CD14-positive monocyte (primary cell): ENCODE data around the gene NTPCR. TPM values are rescaled to one million over a fixed set of nuclear protein-coding genes. Genes with fewer than 3 reads are reported as not detected.

Experiments used
- DNase-seq, 3 donors: peaks; one replicate each; pipeline ENCODE4 v3.0.0-alpha.2; 2011 to 2022
- H2AFZ ChIP-seq: 2 replicates; pipeline ENCODE4 v1.6.0; 2012; ENCODE audit warnings: mild to moderate bottlenecking, low read depth, low read length, inconsistent platforms; ENCODE audit not compliant: insufficient read depth, poor library complexity, severe bottlenecking
- H3K27ac ChIP-seq, 2 donors: 1 replicate in 1 of 2; 2 replicates in 1 of 2; pipeline ENCODE4 v1.5.1; 2012 to 2013; ENCODE audit warnings: low read length in 2 of 2, control low read depth in 1 of 2, inconsistent platforms in 1 of 2, low read depth in 1 of 2, mild to moderate bottlenecking in 1 of 2
- H3K27me3 ChIP-seq, 2 donors: one replicate each; pipeline versions ENCODE4 v1.6.0 to v1.6.1; 2011 to 2013; ENCODE audit warnings: low read length in 2 of 2; ENCODE audit not compliant: control insufficient read depth in 2 of 2, insufficient read depth in 2 of 2
- H3K36me3 ChIP-seq, 2 donors: replicated peaks in 1 of 2; 1 replicate in 1 of 2; 2 replicates in 1 of 2; pipeline versions ENCODE4 v1.5.1 to v1.6.1; 2012 to 2013; ENCODE audit warnings: low read length in 2 of 2, control low read depth in 1 of 2, inconsistent platforms in 1 of 2, mild to moderate bottlenecking in 1 of 2; ENCODE audit not compliant: insufficient read depth in 2 of 2, control insufficient read depth in 1 of 2
- H3K4me1 ChIP-seq, 2 donors: 1 replicate in 1 of 2; 2 replicates in 1 of 2; pipeline versions ENCODE4 v1.5.1 to v1.6.1; 2012 to 2013; ENCODE audit warnings: low read length in 2 of 2, control low read depth in 1 of 2, inconsistent platforms in 1 of 2, mild to moderate bottlenecking in 1 of 2, moderate library complexity in 1 of 2; ENCODE audit not compliant: insufficient read depth in 2 of 2, control insufficient read depth in 1 of 2
- H3K4me2 ChIP-seq: replicated peaks from 2 replicates; pipeline ENCODE3; 2012; ENCODE audit warnings: low read length, moderate library complexity, mild to moderate bottlenecking; ENCODE audit not compliant: poor library complexity, severe bottlenecking; ENCODE audit errors: extremely low read depth
- H3K4me3 ChIP-seq, 3 experiments: fragments of 200-600 bp in 1 of 3; sonication (generic) in 1 of 3; replicated peaks in 1 of 3; 1 replicate in 2 of 3; 2 replicates in 1 of 3; pipeline ENCODE4 v1.5.1; 2011 to 2013; ENCODE audit warnings: low read length in 3 of 3, mild to moderate bottlenecking in 3 of 3, control low read depth in 2 of 3, low read depth in 2 of 3, inconsistent platforms in 1 of 3, moderate library complexity in 1 of 3
- H3K79me2 ChIP-seq: 2 replicates; pipeline ENCODE4 v1.6.0; 2012; ENCODE audit warnings: mild to moderate bottlenecking, control low read depth, inconsistent platforms, low read length, moderate library complexity; ENCODE audit not compliant: insufficient read depth
- H3K9ac ChIP-seq: 2 replicates; pipeline ENCODE4 v1.6.0; 2017; ENCODE audit warnings: low read length, mild to moderate bottlenecking; ENCODE audit not compliant: insufficient read depth, poor library complexity, severe bottlenecking
- H3K9me3 ChIP-seq, 2 donors: replicated peaks in 1 of 2; 1 replicate in 1 of 2; 2 replicates in 1 of 2; pipeline versions ENCODE4 v1.5.1 to v1.6.1; 2012 to 2013; ENCODE audit warnings: low read length in 2 of 2, control low read depth in 1 of 2; ENCODE audit not compliant: control insufficient read depth in 1 of 2, insufficient read depth in 1 of 2
- H4K20me1 ChIP-seq: 2 replicates; pipeline ENCODE4 v1.6.0; 2012; ENCODE audit warnings: mild to moderate bottlenecking, low read length, control low read depth, moderate library complexity; ENCODE audit not compliant: insufficient read depth
- H3K27ac Mint-ChIP-seq, 7 donors: one replicate each; pipeline ENCODE4 v1.8.0; 2020; ENCODE audit warnings: mild to moderate bottlenecking in 7 of 7, mixed read lengths in 7 of 7, moderate library complexity in 6 of 7, inconsistent platforms in 2 of 7
- H3K27me3 Mint-ChIP-seq, 3 donors: one replicate each; pipeline ENCODE4 v1.8.0; 2021 to 2022; ENCODE audit warnings: low read depth in 3 of 3, mild to moderate bottlenecking in 3 of 3, mixed read lengths in 3 of 3, moderate library complexity in 3 of 3, inconsistent platforms in 1 of 3
- H3K36me3 Mint-ChIP-seq, 2 donors: one replicate each; pipeline ENCODE4 v1.8.0; 2020; ENCODE audit warnings: mixed read lengths in 2 of 2, inconsistent platforms in 1 of 2, mild to moderate bottlenecking in 1 of 2
- H3K4me1 Mint-ChIP-seq: one replicate; pipeline ENCODE4 v1.8.0; 2020; ENCODE audit warnings: mild to moderate bottlenecking, mixed read lengths
- H3K4me3 Mint-ChIP-seq, 2 donors: one replicate each; pipeline ENCODE4 v1.8.0; 2020; ENCODE audit warnings: mild to moderate bottlenecking in 2 of 2, mixed read lengths in 2 of 2, moderate library complexity in 1 of 2
- H3K9me3 Mint-ChIP-seq, 7 donors: one replicate each; pipeline ENCODE4 v1.8.0; 2020 to 2022; ENCODE audit warnings: mixed read lengths in 7 of 7, mild to moderate bottlenecking in 6 of 7, moderate library complexity in 6 of 7, inconsistent platforms in 2 of 7
- WGBS: methylation state at CpG from one replicate; pipeline ENCODE4 v1.1.5; 2013; ENCODE audit warnings: missing lambda C conversion rate; ENCODE audit not compliant: insufficient coverage; 5-methylcytosine and 5-hydroxymethylcytosine counted together
- intact Hi-C, 2 donors: fragments of 100-400 bp; cut with micrococcal nuclease; formaldehyde crosslinking; loops; one replicate each; pipeline versions ENCODE4 v1.15.0 to v1.15.1; 2023
- polyA plus RNA-seq, 3 donors: library from polyadenylated mRNA; depleted of rRNA in 1 of 3; unstranded in 2 of 3; stranded (reverse) in 1 of 3; fragments of 300-500 nt in 2 of 3; fragments of >200 nt in 1 of 3; fragmentation: Illumina TruSeq in 2 of 3; gene quantifications; 1 replicate in 2 of 3; 2 replicates in 1 of 3; pipeline ENCODE4 v1.2.3, GENCODE V29; 2012 to 2021
- TF ChIP-seq, protein P1 (sequence below): fragments of 200-600 bp; IDR thresholded peaks from one replicate; pipeline ENCODE4 v1.8.0; 2022; ENCODE audit warnings: antibody characterized with exemption, mild to moderate bottlenecking

NTPCR gene
- polyA plus RNA-seq, 3 donors = 8.6 to 42.0 (median 31.7) TPM

- no peak overlapping the region for H3K9ac ChIP-seq
- H3K4me3 ChIP-seq = no peak overlapping the region
- H3K79me2 ChIP-seq = no peaks in the 10 kb centered on the region
- peaks cover 0 to 2% (median 0%) of the 10 kb centered on the region in 3 donors for H3K27me3 Mint-ChIP-seq
- peaks cover 0 to 7% of the 10 kb centered on the region in 2 donors for H3K36me3 ChIP-seq
- H3K4me3 Mint-ChIP-seq = no peak overlapping the region
- WGBS = 100% methylated on average over 6 of the region's 10 CpGs
- no peaks in the 10 kb centered on the region for H3K9me3 ChIP-seq
- H3K27ac ChIP-seq = no peak overlapping the region
- no peaks in the 10 kb centered on the region for H3K4me1 Mint-ChIP-seq
- TF ChIP-seq, protein P1, sequence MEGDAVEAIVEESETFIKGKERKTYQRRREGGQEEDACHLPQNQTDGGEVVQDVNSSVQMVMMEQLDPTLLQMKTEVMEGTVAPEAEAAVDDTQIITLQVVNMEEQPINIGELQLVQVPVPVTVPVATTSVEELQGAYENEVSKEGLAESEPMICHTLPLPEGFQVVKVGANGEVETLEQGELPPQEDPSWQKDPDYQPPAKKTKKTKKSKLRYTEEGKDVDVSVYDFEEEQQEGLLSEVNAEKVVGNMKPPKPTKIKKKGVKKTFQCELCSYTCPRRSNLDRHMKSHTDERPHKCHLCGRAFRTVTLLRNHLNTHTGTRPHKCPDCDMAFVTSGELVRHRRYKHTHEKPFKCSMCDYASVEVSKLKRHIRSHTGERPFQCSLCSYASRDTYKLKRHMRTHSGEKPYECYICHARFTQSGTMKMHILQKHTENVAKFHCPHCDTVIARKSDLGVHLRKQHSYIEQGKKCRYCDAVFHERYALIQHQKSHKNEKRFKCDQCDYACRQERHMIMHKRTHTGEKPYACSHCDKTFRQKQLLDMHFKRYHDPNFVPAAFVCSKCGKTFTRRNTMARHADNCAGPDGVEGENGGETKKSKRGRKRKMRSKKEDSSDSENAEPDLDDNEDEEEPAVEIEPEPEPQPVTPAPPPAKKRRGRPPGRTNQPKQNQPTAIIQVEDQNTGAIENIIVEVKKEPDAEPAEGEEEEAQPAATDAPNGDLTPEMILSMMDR = no peak
- no peaks in the 10 kb centered on the region for H3K4me1 ChIP-seq
- no peak overlapping the region for H2AFZ ChIP-seq
- no peak for DNase-seq
- no peaks in the 10 kb centered on the region for H3K9me3 Mint-ChIP-seq
- H3K27me3 ChIP-seq = no peaks in the 10 kb centered on the region
- H4K20me1 ChIP-seq = no peaks in the 10 kb centered on the region
- H3K36me3 Mint-ChIP-seq = peaks cover 6 to 15% of the 10 kb centered on the region in 2 donors
- peak overlapping the region in 3 of 7 donors; percentile 42 to 57 (median 42) for H3K27ac Mint-ChIP-seq
- H3K4me2 ChIP-seq = no peak overlapping the region
- intact Hi-C loops = no loop called here
These were observed 34.4 kb downstream of the NTPCR start for GRCh38 chr1:232984577-232985425.

- WGBS = 95% methylated on average over 28 of the region's 31 CpGs
- peaks cover 0 to 7% of the 10 kb centered on the region in 2 donors for H3K36me3 ChIP-seq
- no peak overlapping the region for H3K4me3 Mint-ChIP-seq
- TF ChIP-seq, protein P1 = no peak
- H3K4me1 Mint-ChIP-seq = no peaks in the 10 kb centered on the region
- no peaks in the 10 kb centered on the region for H3K4me1 ChIP-seq
- H3K4me3 ChIP-seq = no peak overlapping the region
- no peaks in the 10 kb centered on the region for H3K9me3 ChIP-seq
- H3K36me3 Mint-ChIP-seq = peaks cover 6 to 20% of the 10 kb centered on the region in 2 donors
- no peak overlapping the region for H3K27ac Mint-ChIP-seq
- no peaks in the 10 kb centered on the region for H4K20me1 ChIP-seq
- no peak overlapping the region for H2AFZ ChIP-seq
- intact Hi-C loops = no loop called here
- no peak overlapping the region for H3K27ac ChIP-seq
- H3K79me2 ChIP-seq = no peaks in the 10 kb centered on the region
- H3K27me3 ChIP-seq = no peaks in the 10 kb centered on the region
- no peak overlapping the region for H3K4me2 ChIP-seq
- no peak overlapping the region for H3K9ac ChIP-seq
- no peak for DNase-seq
- H3K27me3 Mint-ChIP-seq = peaks cover 0 to 2% (median 0%) of the 10 kb centered on the region in 3 donors
- peaks cover 0 to 2% (median 0%) of the 10 kb centered on the region in 7 donors for H3K9me3 Mint-ChIP-seq
These were observed 35.6 kb downstream of the NTPCR start for GRCh38 chr1:232985882-232986526.
